Adipose tissue (tissue), 3 donors: ENCODE results near the gene ABHD2. TPM values are rescaled to one million over a fixed set of nuclear protein-coding genes. Genes with fewer than 3 reads are reported as not detected.

Experiments
- H3K27ac ChIP-seq: one replicate; pipeline ENCODE4 v1.5.1; 2013; ENCODE audit warnings: low read depth, low read length
- WGBS, 3 donors: extraction: QIAGEN DNeasy Blood & Tissue Kit; methylation state at CpG; one replicate each; pipeline ENCODE4 v1.1.7; 2013; 5-methylcytosine and 5-hydroxymethylcytosine counted together
- polyA plus RNA-seq, 3 donors: library from polyadenylated mRNA; stranded (reverse); fragments of 200-250 nt; gene quantifications; one replicate each; pipeline ENCODE4 v1.2.3, GENCODE V29; 2013
- donor health status: healthy with polysubstance abuse.
- donor health status: Bipolar disorder and iron deficiency.
- donor health status: healthy.

ABHD2 gene
- polyA plus RNA-seq, 3 donors = 4.7 to 28.5 (median 13.4) TPM

- 69 to 82% (median 75%) methylated on average over 8 of the region's 8 CpGs for whole genome bisulfite sequencing, 3 donors
- no peak overlapping the region for H3K27ac ChIP-seq
These were observed 107.6 kb downstream of the ABHD2 start for GRCh38 chr15:89195836-89196235.

- 82 to 93% (median 83%) methylated on average over 6 of the region's 6 CpGs for WGBS, 3 donors
- no peak overlapping the region for H3K27ac ChIP-seq
These were observed 108.0 kb downstream of the ABHD2 start for GRCh38 chr15:89196241-89196640.

- no peak overlapping the region for H3K27ac ChIP-seq
- 28 to 65% (median 49%) methylated on average over 7 of the region's 7 CpGs for whole genome bisulfite sequencing, 3 donors
These were observed 108.7 kb downstream of the ABHD2 start for GRCh38 chr15:89196994-89197393.

- H3K27ac ChIP-seq = no peak overlapping the region
- WGBS, 3 donors = 35 to 63% (median 48%) methylated on average over 4 of the region's 4 CpGs
These were observed 109.3 kb downstream of the ABHD2 start for GRCh38 chr15:89197503-89197971.

GRCh38 chr15:89198196-89198595, 109.9 kb downstream of the ABHD2 start:
- WGBS, 3 donors = 63 to 97% (median 91%) methylated on average over 2 of the region's 2 CpGs
- H3K27ac ChIP-seq = no peak overlapping the region

- 31 to 91% (median 85%) methylated on average over 3 of the region's 3 CpGs for WGBS, 3 donors
- H3K27ac ChIP-seq = no peak overlapping the region
These were observed 110.7 kb downstream of the ABHD2 start for GRCh38 chr15:89198934-89199333.

- 32 to 40% (median 35%) methylated on average over 6 of the region's 6 CpGs for WGBS, 3 donors
- H3K27ac ChIP-seq = no peak overlapping the region
These were observed 111.5 kb downstream of the ABHD2 start for GRCh38 chr15:89199746-89200145.

- H3K27ac ChIP-seq = no peak overlapping the region
- 85 to 89% (median 86%) methylated on average over 12 of the region's 12 CpGs for WGBS, 3 donors
These were observed 111.9 kb downstream of the ABHD2 start for GRCh38 chr15:89200182-89200581.

- 86 to 89% (median 87%) methylated on average over 17 to 20 of the region's 20 CpGs for WGBS, 3 donors
- H3K27ac ChIP-seq = no peak overlapping the region
These were observed 113.3 kb downstream of the ABHD2 start for GRCh38 chr15:89201465-89202005.

- 28 to 70% (median 35%) methylated on average over 2 of the region's 2 CpGs for WGBS, 3 donors
- no peak overlapping the region for H3K27ac ChIP-seq
These were observed 115.5 kb downstream of the ABHD2 start for GRCh38 chr15:89203705-89204273.

- WGBS, 3 donors = 69 to 76% (median 75%) methylated on average over 14 of the region's 14 CpGs
- H3K27ac ChIP-seq = no peak overlapping the region
These were observed 117.8 kb downstream of the ABHD2 start for GRCh38 chr15:89205991-89206585.

- H3K27ac ChIP-seq = no peak overlapping the region
- 0 to 1% (median 1%) methylated on average over 14 of the region's 14 CpGs for WGBS, 3 donors
These were observed 118.7 kb downstream of the ABHD2 start for GRCh38 chr15:89206908-89207331.

- H3K27ac ChIP-seq = no peak overlapping the region
These were observed 120.0 kb downstream of the ABHD2 start for GRCh38 chr15:89208256-89208655.

GRCh38 chr15:89209057-89209456, 120.8 kb downstream of the ABHD2 start:
- WGBS, 3 donors = 81 to 97% (median 88%) methylated on average over 1 of the region's 1 CpG
- no peak overlapping the region for H3K27ac ChIP-seq

GRCh38 chr15:89211678-89212170, 123.5 kb downstream of the ABHD2 start:
- H3K27ac ChIP-seq = no peak overlapping the region
- 77 to 90% (median 80%) methylated on average over 5 of the region's 5 CpGs for WGBS, 3 donors

GRCh38 chr15:89215627-89216026, 127.4 kb downstream of the ABHD2 start:
- 80 to 86% (median 82%) methylated on average over 2 of the region's 2 CpGs for WGBS, 3 donors
- no peak overlapping the region for H3K27ac ChIP-seq

- 87 to 91% (median 90%) methylated on average over 20 of the region's 20 CpGs for WGBS, 3 donors
- H3K27ac ChIP-seq = no peak overlapping the region
These were observed 128.8 kb downstream of the ABHD2 start for GRCh38 chr15:89217031-89217430.

GRCh38 chr15:89217686-89218376, 129.6 kb downstream of the ABHD2 start:
- H3K27ac ChIP-seq = no peak overlapping the region
- 70 to 74% (median 71%) methylated on average over 6 of the region's 6 CpGs for WGBS, 3 donors

- 85 to 96% (median 91%) methylated on average over 8 of the region's 8 CpGs for WGBS, 3 donors
These were observed 130.3 kb downstream of the ABHD2 start for GRCh38 chr15:89218531-89218930.

More at GRCh38 chr15:89218531-89218930, 130.3 kb downstream of the ABHD2 start:
- no peak overlapping the region for H3K27ac ChIP-seq
